AG04450 (cell line): ENCODE measurements around the gene RASSF5. TPM values are rescaled to one million over a fixed set of nuclear protein-coding genes. Genes with fewer than 3 reads are reported as not detected.
A peak's percentile ranks its signal among the peaks of the same experiment; 100 is the strongest.

Source experiments
- CTCF ChIA-PET: fragments of 300-600, 350-600 bp; formaldehyde crosslinking; extraction: SDS; loops from one replicate; lab custom pipeline; 2022; ENCODE audit warnings: antibody characterized with exemption, inconsistent platforms; lab: Charles Lee
- POLR2A ChIA-PET: fragments of 350-600 bp; formaldehyde crosslinking; extraction: SDS; loops from one replicate; lab custom pipeline; 2021; ENCODE audit warnings: antibody characterized with exemption, inconsistent platforms; lab: Yijun Ruan, JAX
- DNase-seq: peaks from one replicate; pipeline ENCODE4 v3.0.0-alpha.2; 2011; ENCODE audit warnings: low read depth, low spot score
- H3K27ac ChIP-seq: one replicate; pipeline ENCODE4 v1.5.1; 2012; ENCODE audit warnings: low read depth, low read length, control low read depth
- H3K27me3 ChIP-seq: one replicate; pipeline ENCODE4 v1.6.0; 2012; ENCODE audit warnings: low read length; ENCODE audit not compliant: control insufficient read depth, insufficient read depth
- H3K4me3 ChIP-seq: 2 replicates; pipeline ENCODE4 v1.5.1; 2011; ENCODE audit warnings: mild to moderate bottlenecking, low read depth, low read length, control low read depth
- H3K9me3 ChIP-seq: 2 replicates; pipeline ENCODE4 v1.5.1; 2012; ENCODE audit warnings: low read length; ENCODE audit not compliant: control insufficient read depth, insufficient read depth
- polyA plus RNA-seq: library from polyadenylated mRNA; depleted of rRNA; stranded (reverse); fragments of >200 nt; gene quantifications from 2 replicates; pipeline ENCODE4 v1.2.3, GENCODE V29; 2011
- TF ChIP-seq, protein P1 (sequence below): IDR thresholded peaks from 2 replicates; pipeline ENCODE4 v1.5.1; 2011; ENCODE audit warnings: low read depth, low read length, control low read depth, inconsistent platforms

The RASSF5 gene
- polyA plus RNA-seq, 1 experiment = 2.3 TPM

- TF ChIP-seq, protein P1, sequence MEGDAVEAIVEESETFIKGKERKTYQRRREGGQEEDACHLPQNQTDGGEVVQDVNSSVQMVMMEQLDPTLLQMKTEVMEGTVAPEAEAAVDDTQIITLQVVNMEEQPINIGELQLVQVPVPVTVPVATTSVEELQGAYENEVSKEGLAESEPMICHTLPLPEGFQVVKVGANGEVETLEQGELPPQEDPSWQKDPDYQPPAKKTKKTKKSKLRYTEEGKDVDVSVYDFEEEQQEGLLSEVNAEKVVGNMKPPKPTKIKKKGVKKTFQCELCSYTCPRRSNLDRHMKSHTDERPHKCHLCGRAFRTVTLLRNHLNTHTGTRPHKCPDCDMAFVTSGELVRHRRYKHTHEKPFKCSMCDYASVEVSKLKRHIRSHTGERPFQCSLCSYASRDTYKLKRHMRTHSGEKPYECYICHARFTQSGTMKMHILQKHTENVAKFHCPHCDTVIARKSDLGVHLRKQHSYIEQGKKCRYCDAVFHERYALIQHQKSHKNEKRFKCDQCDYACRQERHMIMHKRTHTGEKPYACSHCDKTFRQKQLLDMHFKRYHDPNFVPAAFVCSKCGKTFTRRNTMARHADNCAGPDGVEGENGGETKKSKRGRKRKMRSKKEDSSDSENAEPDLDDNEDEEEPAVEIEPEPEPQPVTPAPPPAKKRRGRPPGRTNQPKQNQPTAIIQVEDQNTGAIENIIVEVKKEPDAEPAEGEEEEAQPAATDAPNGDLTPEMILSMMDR = no peak
- ChIA-PET CTCF (interaction anchor here (1.3 to 3.4 kb wide), 4 partner anchors 8 to 123 kb away, joined by 4 to 34 read pairs (median 21); partner anchors contain the start of gene IKBKE), POLR2A (no interaction called here)
- no peak for DNase-seq
- Histone ChIP-seq H3K4me3 (no peak overlapping the region), H3K27me3 (no peaks in the 10 kb centered on the region), H3K9me3 (no peaks in the 10 kb centered on the region), H3K27ac (no peak overlapping the region)
Observed at GRCh38 chr1:206463137-206463536, 44.2 kb upstream of the RASSF5 start.

- ChIA-PET POLR2A (no interaction called here), CTCF (interaction anchor here (3.4 kb wide), 1 partner anchor 15 kb away, joined by 20 read pairs; no protein-coding TSS in a partner anchor)
- TF ChIP-seq, protein P1 = no peak
- no peak overlapping the region for H3K27ac ChIP-seq
- no peaks in the 10 kb centered on the region for H3K9me3 ChIP-seq
- no peaks in the 10 kb centered on the region for H3K27me3 ChIP-seq
- no peak overlapping the region for H3K4me3 ChIP-seq
- no peak for DNase-seq
Observed at GRCh38 chr1:206463911-206464310, 43.4 kb upstream of the RASSF5 start.

DNA sequence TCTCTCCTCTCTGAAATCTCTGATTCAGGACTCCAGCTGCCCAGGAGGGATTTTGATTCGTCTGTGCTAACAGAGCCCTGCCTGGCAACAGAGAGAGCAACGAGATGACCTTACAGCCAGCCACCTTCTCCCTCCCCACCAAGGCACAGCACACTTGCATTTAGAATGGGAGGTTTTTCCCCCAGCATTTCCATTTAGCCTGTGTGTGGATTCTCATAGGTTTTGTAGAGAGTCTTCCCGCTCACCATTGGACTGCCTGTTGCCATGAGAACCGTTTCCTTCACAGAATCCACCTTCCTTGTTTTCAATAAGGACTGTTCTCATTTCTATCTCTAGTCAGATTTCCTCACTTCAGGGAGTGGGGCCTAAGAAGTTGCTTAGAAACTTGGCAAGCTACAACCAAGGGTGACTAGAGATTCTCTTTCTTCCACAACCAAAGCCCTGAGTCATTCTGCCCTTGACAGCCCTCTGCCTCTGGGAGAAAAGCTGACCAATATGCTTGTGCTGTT is 42.8 kb upstream of the RASSF5 start:
- H3K27ac ChIP-seq = peak overlapping the region; percentile 68
- POLR2A ChIA-PET = no interaction called here

DNA sequence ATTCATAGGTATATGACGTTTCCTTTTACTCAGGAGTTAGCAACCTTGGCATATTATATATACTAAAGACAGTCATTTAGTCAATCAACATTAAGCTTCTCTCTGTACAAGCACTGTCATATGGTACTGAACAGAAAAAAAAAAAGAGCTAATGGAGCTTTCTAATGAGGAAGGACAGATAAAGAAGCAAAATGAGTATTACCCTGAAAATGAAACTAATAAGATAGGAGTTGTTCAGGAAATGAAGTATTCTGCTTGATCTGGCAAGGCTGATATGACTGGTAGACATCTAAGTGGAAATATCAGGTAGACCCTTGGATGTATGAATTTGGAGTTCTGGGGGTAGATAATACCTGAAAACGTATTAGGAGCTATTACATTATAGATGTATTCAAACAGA is 41.4 kb upstream of the RASSF5 start:
- Histone ChIP-seq H3K4me3 (no peak overlapping the region), H3K9me3 (no peaks in the 10 kb centered on the region), H3K27ac (no peak overlapping the region), H3K27me3 (no peaks in the 10 kb centered on the region)
- TF ChIP-seq, protein P1 = no peak
- no peak for DNase-seq
- CTCF ChIA-PET = interaction anchor here (1.9 to 2.3 kb wide), 2 partner anchors 14 to 24 kb away, joined by 4 to 14 read pairs; no protein-coding TSS in a partner anchor
- POLR2A ChIA-PET = no interaction called here

More for the DNA sequence above, 42.8 kb upstream of the RASSF5 start:
- peak; percentile 70 for DNase-seq
- Histone ChIP-seq H3K4me3 (no peak overlapping the region), H3K9me3 (no peaks in the 10 kb centered on the region), H3K27me3 (no peaks in the 10 kb centered on the region)
- CTCF ChIA-PET = interaction anchor here (1.9 to 2.3 kb wide), 2 partner anchors 15 to 25 kb away, joined by 4 to 14 read pairs; no protein-coding TSS in a partner anchor
- TF ChIP-seq, protein P1 = no peak

GRCh38 chr1:206466840-206467649 is 40.3 kb upstream of the RASSF5 start:
- Histone ChIP-seq H3K9me3 (no peaks in the 10 kb centered on the region), H3K27me3 (no peaks in the 10 kb centered on the region), H3K27ac (no peak overlapping the region), H3K4me3 (no peak overlapping the region)
- no peak for DNase-seq
- ChIA-PET POLR2A (interaction anchor here (0.5 kb wide), 1 partner anchor 717 kb away, joined by 3 read pairs; no protein-coding TSS in a partner anchor), CTCF (no interaction called here)
- TF ChIP-seq, protein P1 = no peak
